GM10266 (cell line): ENCODE measurements around the gene G6PD.

Source experiments
- DNase-seq: peaks from one replicate; pipeline ENCODE4 v3.0.0; 2012; ENCODE audit errors: extremely low spot score
- CTCF ChIP-seq: IDR thresholded peaks from 2 replicates; pipeline ENCODE4 v1.5.1; 2012; ENCODE audit warnings: mild to moderate bottlenecking, low read depth; ENCODE audit not compliant: control insufficient read depth, insufficient read depth; ENCODE audit errors: missing control alignments

The G6PD gene

GRCh38 chrX:154511761-154512160, 34.9 kb downstream of the G6PD start:
- DNase-seq = no peak
- no peak for TF ChIP-seq CTCF

DNA sequence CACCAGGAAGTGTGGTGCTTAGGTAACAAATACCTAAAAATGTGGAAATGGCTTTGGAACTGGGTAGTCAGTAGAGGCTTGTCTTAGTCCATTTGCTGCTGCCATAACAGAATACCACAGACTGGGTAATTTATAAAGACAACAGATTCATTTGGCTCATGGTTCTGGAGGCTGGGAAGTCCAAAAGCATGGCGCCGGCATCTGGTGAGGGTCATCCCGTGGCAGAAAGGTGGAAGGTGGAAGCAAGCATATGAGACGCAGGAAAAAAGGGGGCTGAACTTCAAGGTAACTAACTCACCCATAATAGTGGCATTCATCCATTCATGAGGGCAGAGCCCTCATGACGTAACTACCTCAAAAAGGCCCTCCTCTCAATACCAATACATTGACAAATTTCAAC, 37.2 kb downstream of the G6PD start:
- no peak for TF ChIP-seq CTCF
- DNase-seq = no peak

- no peak for TF ChIP-seq CTCF
- DNase-seq = no peak
Measured at GRCh38 chrX:154508384-154508745, 38.3 kb downstream of the G6PD start.

- DNase-seq = no peak
- no peak for TF ChIP-seq CTCF
Measured at GRCh38 chrX:154507673-154508383, 38.8 kb downstream of the G6PD start.

- TF ChIP-seq CTCF = no peak
- DNase-seq = no peak
Measured at GRCh38 chrX:154506483-154507332, 39.9 kb downstream of the G6PD start.

GRCh38 chrX:154505734-154506133, 40.9 kb downstream of the G6PD start:
- DNase-seq = no peak

More at GRCh38 chrX:154505734-154506133, 40.9 kb downstream of the G6PD start:
- TF ChIP-seq CTCF = no peak
